HepG2 (cell line): ENCODE results near the gene GPR89A. TPM values are rescaled to one million over a fixed set of nuclear protein-coding genes. Genes with fewer than 3 reads are reported as not detected.

Experiments used
- AGO2 ChIP-seq: fragments of 200-400 bp; formaldehyde crosslinking; optimal IDR thresholded peaks from 2 replicates; pipeline ENCODE3; 2017; ENCODE audit warnings: mild to moderate bottlenecking, low read depth, low read length, moderate library complexity
- EP300 ChIP-seq, 3 experiments: sonication (generic) in 1 of 3; formaldehyde crosslinking in 1 of 3; IDR thresholded peaks; 2 replicates each; pipeline versions ENCODE4 v1.5.1 to v1.6.1; 2011 to 2020; ENCODE audit warnings: low read depth in 2 of 3, low read length in 2 of 3, borderline replicate concordance in 1 of 3, improper control_type of control experiment in 1 of 3, mild to moderate bottlenecking in 1 of 3, missing genetic modification reagents in 1 of 3, moderate library complexity in 1 of 3
- GTF3A ChIP-seq: sonication (generic); formaldehyde crosslinking; conservative IDR thresholded peaks from 2 replicates; pipeline ENCODE4 v1.4.0; 2020; ENCODE audit warnings: mild to moderate bottlenecking, missing genetic modification reagents
- ISX ChIP-seq: sonication (generic); formaldehyde crosslinking; conservative IDR thresholded peaks from 2 replicates; pipeline ENCODE4 v1.5.0; 2020; ENCODE audit warnings: missing genetic modification reagents
- KDM5B ChIP-seq: sonication (generic); formaldehyde crosslinking; IDR thresholded peaks from 2 replicates; pipeline ENCODE4 v1.4.0; 2020; ENCODE audit warnings: missing genetic modification reagents, mild to moderate bottlenecking, borderline replicate concordance
- TARDBP ChIP-seq: sonication (generic); formaldehyde crosslinking; IDR thresholded peaks from 2 replicates; pipeline ENCODE4 v1.8.0; 2022; ENCODE audit warnings: mild to moderate bottlenecking, missing genetic modification reagents
- ZMYM3 ChIP-seq: sonication (generic); formaldehyde crosslinking; IDR thresholded peaks from 2 replicates; pipeline ENCODE4 v1.5.1; 2020; ENCODE audit warnings: mild to moderate bottlenecking, missing genetic modification reagents
- ZNF230 ChIP-seq: sonication (generic); formaldehyde crosslinking; IDR thresholded peaks from 2 replicates; pipeline ENCODE4 v1.4.0; 2020; ENCODE audit warnings: mild to moderate bottlenecking, missing genetic modification reagents
- ZNF749 ChIP-seq: sonication (generic); formaldehyde crosslinking; IDR thresholded peaks from 2 replicates; pipeline ENCODE4 v1.8.0; 2022; ENCODE audit warnings: mild to moderate bottlenecking, missing genetic modification reagents, moderate library complexity, borderline replicate concordance
- ZZZ3 ChIP-seq: sonication (generic); formaldehyde crosslinking; IDR thresholded peaks from 2 replicates; pipeline ENCODE4 v1.4.0; 2020; ENCODE audit warnings: missing genetic modification reagents, mild to moderate bottlenecking, borderline replicate concordance
- polyA plus RNA-seq, 8 experiments: library from polyadenylated mRNA; depleted of rRNA in 3 of 8; stranded (reverse) in 7 of 8; unstranded in 1 of 8; fragments of >200 nt; fragmentation: Illumina TruSeq in 4 of 8; extraction: Trizol in 4 of 8; gene quantifications; 2 replicates each; pipeline versions ENCODE4 v1.2.1 to v1.2.3, GENCODE V29; 2011 to 2016; ENCODE audit warnings: low read depth in 4 of 8, missing spikeins in 1 of 8, mixed read lengths in 1 of 8; ENCODE audit not compliant: insufficient read depth in 1 of 8
- total RNA-seq, 5 experiments: library from RNA; depleted of rRNA; stranded (reverse); fragments of >200 nt; fragmentation: Illumina TruSeq; extraction: Trizol; gene quantifications; 2 replicates each; pipeline ENCODE4 v1.2.3, GENCODE V29; 2016; ENCODE audit warnings: low read depth in 1 of 5
- TF ChIP-seq, protein P1 (sequence below), 2 experiments: sonication (generic) in 1 of 2; formaldehyde crosslinking in 1 of 2; IDR thresholded peaks; 2 replicates each; pipeline versions ENCODE4 v1.4.0 to v1.6.1; 2016 to 2020; ENCODE audit warnings: borderline replicate concordance in 1 of 2, low read depth in 1 of 2, mild to moderate bottlenecking in 1 of 2, missing genetic modification reagents in 1 of 2
- TF ChIP-seq, protein P2 (sequence below): IDR thresholded peaks from 2 replicates; pipeline ENCODE4 v1.6.1; 2016
- TF ChIP-seq, protein P3 (sequence below): sonication (generic); formaldehyde crosslinking; IDR thresholded peaks from 2 replicates; pipeline ENCODE4 v1.5.0; 2020; ENCODE audit warnings: missing genetic modification reagents
- TF ChIP-seq, protein P4 (sequence below): sonication (generic); formaldehyde crosslinking; IDR thresholded peaks from 2 replicates; pipeline ENCODE4 v1.5.0; 2020; ENCODE audit warnings: missing genetic modification reagents, mild to moderate bottlenecking, borderline replicate concordance
- TF ChIP-seq, protein P5 (sequence below): sonication (generic); formaldehyde crosslinking; IDR thresholded peaks from 2 replicates; pipeline ENCODE4 v1.9.0; 2022; ENCODE audit warnings: low read depth, missing genetic modification reagents
- TF ChIP-seq, protein P6 (sequence below): sonication (generic); formaldehyde crosslinking; IDR thresholded peaks from 2 replicates; pipeline ENCODE4 v1.4.0; 2020; ENCODE audit warnings: missing genetic modification reagents

The GPR89A gene
- total and polyA plus RNA-seq, 2 of the 13 experiments (the other 11 are each of a cell fraction or from before 2014, with no cell fraction given), result 23.4 to 32.6 TPM

DNA sequence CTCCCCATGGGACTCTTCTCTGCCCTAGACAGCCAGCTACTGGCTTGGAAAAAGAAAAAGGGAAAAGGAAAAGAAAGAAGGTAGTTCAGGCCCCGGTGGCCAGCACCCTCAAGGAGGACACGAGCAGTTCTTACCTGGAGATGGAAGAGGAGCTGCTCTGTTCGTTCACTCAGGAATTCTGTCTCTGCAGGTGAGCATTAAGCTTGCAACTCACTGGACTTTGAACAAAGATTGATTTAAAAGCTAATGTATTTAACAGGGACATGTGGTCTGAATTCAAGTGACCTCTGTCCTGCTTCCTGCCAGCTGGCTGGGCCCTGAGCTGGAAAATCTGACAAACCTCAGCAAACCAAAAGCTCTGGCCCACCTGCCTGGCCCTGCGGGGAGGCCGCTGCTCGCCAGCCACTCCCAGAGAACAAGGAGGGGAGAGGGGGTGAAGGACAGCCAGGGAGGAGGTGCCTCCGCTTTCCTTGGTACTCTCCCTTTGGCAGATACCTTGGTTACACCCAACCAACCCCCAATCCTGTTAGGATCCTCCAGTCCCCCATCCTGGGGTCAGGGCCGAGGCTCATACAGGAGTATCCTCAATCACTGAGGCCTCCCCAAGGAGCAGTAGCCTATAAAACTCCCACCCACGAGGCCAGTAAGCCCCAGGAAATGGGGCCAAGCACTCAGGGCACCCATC lies 99.5 kb downstream of the GPR89A start, which contains the start of gene PDZK1 (continued):
- TF ChIP-seq, protein P1, sequence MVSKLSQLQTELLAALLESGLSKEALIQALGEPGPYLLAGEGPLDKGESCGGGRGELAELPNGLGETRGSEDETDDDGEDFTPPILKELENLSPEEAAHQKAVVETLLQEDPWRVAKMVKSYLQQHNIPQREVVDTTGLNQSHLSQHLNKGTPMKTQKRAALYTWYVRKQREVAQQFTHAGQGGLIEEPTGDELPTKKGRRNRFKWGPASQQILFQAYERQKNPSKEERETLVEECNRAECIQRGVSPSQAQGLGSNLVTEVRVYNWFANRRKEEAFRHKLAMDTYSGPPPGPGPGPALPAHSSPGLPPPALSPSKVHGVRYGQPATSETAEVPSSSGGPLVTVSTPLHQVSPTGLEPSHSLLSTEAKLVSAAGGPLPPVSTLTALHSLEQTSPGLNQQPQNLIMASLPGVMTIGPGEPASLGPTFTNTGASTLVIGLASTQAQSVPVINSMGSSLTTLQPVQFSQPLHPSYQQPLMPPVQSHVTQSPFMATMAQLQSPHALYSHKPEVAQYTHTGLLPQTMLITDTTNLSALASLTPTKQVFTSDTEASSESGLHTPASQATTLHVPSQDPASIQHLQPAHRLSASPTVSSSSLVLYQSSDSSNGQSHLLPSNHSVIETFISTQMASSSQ (IDR thresholded peaks at IDR 0.05; ENCODE audit: low read depth), result no peak
- TF ChIP-seq, protein P1 (CRISPR knock-in tag; IDR thresholded peaks at IDR 0.05; ENCODE audit: borderline replicate concordance), result no peak; the same call in 1 of the 2 replicates
- TF ChIP-seq, protein P2, sequence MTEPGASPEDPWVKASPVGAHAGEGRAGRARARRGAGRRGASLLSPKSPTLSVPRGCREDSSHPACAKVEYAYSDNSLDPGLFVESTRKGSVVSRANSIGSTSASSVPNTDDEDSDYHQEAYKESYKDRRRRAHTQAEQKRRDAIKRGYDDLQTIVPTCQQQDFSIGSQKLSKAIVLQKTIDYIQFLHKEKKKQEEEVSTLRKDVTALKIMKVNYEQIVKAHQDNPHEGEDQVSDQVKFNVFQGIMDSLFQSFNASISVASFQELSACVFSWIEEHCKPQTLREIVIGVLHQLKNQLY (CRISPR knock-in tag), result peak; percentile 57; the same call in 1 of the 2 replicates
- TF ChIP-seq ISX (CRISPR knock-in tag) (0 out of 2 replicates have a peak, but pooled peaks have one; percentile 48), ZNF230 (CRISPR knock-in tag) (no peak), EP300 (IDR thresholded peaks at IDR 0.05; ENCODE audit: low read depth in 2 of 2, low read length in 2 of 2) (peak; percentile 9 to 51; a peak in 2 of 4 replicates), EP300 (CRISPR knock-in tag; IDR thresholded peaks at IDR 0.05; ENCODE audit: borderline replicate concordance) (0 out of 2 replicates have a peak, but pooled peaks have one; percentile 55), KDM5B (CRISPR knock-in tag) (peak; percentile 60; the same call in 1 of the 2 replicates), ZMYM3 (CRISPR knock-in tag) (0 out of 2 replicates have a peak, but pooled peaks have one; percentile 48), TARDBP (CRISPR knock-in tag) (peak; percentile 32; the same call in 1 of the 2 replicates), GTF3A (no peak), ZNF749 (CRISPR knock-in tag) (no peak), ZZZ3 (CRISPR knock-in tag) (no peak), AGO2 (no peak)
- TF ChIP-seq, protein P3, sequence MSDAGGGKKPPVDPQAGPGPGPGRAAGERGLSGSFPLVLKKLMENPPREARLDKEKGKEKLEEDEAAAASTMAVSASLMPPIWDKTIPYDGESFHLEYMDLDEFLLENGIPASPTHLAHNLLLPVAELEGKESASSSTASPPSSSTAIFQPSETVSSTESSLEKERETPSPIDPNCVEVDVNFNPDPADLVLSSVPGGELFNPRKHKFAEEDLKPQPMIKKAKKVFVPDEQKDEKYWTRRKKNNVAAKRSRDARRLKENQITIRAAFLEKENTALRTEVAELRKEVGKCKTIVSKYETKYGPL (CRISPR knock-in tag), result no peak
- TF ChIP-seq, protein P4, sequence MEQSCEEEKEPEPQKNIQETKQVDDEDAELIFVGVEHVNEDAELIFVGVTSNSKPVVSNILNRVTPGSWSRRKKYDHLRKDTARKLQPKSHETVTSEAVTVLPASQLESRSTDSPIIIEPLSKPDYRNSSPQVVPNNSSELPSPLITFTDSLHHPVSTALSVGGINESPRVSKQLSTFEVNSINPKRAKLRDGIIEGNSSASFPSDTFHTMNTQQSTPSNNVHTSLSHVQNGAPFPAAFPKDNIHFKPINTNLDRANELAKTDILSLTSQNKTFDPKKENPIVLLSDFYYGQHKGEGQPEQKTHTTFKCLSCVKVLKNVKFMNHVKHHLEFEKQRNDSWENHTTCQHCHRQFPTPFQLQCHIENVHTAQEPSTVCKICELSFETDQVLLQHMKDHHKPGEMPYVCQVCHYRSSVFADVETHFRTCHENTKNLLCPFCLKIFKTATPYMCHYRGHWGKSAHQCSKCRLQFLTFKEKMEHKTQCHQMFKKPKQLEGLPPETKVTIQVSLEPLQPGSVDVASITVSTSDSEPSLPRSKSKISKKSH (CRISPR knock-in tag), result no peak
- TF ChIP-seq, protein P5, sequence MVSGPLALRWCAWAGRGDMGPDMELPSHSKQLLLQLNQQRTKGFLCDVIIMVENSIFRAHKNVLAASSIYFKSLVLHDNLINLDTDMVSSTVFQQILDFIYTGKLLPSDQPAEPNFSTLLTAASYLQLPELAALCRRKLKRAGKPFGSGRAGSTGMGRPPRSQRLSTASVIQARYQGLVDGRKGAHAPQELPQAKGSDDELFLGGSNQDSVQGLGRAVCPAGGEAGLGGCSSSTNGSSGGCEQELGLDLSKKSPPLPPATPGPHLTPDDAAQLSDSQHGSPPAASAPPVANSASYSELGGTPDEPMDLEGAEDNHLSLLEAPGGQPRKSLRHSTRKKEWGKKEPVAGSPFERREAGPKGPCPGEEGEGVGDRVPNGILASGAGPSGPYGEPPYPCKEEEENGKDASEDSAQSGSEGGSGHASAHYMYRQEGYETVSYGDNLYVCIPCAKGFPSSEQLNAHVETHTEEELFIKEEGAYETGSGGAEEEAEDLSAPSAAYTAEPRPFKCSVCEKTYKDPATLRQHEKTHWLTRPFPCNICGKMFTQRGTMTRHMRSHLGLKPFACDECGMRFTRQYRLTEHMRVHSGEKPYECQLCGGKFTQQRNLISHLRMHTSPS (CRISPR knock-in tag), result no peak
- TF ChIP-seq, protein P6, sequence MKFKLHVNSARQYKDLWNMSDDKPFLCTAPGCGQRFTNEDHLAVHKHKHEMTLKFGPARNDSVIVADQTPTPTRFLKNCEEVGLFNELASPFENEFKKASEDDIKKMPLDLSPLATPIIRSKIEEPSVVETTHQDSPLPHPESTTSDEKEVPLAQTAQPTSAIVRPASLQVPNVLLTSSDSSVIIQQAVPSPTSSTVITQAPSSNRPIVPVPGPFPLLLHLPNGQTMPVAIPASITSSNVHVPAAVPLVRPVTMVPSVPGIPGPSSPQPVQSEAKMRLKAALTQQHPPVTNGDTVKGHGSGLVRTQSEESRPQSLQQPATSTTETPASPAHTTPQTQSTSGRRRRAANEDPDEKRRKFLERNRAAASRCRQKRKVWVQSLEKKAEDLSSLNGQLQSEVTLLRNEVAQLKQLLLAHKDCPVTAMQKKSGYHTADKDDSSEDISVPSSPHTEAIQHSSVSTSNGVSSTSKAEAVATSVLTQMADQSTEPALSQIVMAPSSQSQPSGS (CRISPR knock-in tag), result peak; percentile 78; the same call in 1 of the 2 replicates
